ES-I3 (cell line): ENCODE results near the gene BEST1.

Experiments
- H3K36me3 ChIP-seq: 2 replicates; pipeline ENCODE4 v1.6.1; 2013; ENCODE audit warnings: mild to moderate bottlenecking, low read length, control low read depth, moderate library complexity; ENCODE audit not compliant: insufficient read depth
- H3K4me1 ChIP-seq: 2 replicates; pipeline ENCODE4 v1.6.1; 2013; ENCODE audit warnings: mild to moderate bottlenecking, control low read depth, low read length; ENCODE audit not compliant: insufficient read depth
- H3K9ac ChIP-seq: 2 replicates; pipeline ENCODE4 v1.6.1; 2013; ENCODE audit warnings: low read depth, mild to moderate bottlenecking, low read length, moderate library complexity
- H3K9me3 ChIP-seq: 2 replicates; pipeline ENCODE4 v1.6.1; 2013; ENCODE audit warnings: mild to moderate bottlenecking, low read length, moderate library complexity; ENCODE audit not compliant: control insufficient read depth, insufficient read depth

Gene BEST1

DNA sequence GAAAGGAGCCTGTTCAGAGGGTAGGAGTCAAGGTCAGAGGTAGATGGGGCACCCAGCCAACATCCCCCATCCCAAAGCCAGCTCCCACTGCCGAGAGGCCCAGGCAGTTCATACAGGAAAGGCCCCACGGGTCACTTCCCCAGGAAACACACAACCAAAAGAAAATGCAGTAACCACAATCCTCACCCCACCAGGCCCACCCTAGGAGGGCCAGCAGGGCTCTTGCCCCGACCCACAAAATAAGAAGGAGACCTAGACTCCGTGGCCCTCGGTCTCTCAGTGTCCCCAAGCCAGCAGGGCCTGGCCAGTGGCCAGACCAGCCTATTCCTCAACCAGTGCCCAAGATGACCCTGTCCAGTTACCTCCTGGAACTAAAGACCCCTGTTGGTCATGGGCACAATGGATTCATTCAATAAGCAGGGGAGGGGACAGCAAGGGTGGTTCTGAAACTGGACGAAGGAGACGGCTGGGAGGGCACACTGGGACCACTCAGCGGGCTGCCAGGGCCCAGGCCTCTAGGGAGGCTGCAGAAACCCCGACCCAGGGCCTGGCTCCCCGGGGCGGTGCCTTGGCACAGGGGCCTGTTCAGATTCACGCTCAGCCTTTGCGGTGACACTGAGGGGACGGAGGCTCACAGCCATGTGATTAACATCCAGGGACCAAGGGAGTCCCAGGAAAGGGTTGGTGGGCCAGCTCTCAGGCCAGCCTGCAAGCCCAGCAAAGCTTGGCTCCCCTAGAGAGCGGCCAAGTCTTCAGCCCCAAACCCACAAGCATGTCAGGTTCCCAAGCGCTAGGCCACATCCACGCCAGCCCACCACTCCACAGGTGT is 38.2 kb upstream of the BEST1 start:
- no peak overlapping the region for H3K9ac ChIP-seq
- no peaks in the 10 kb centered on the region for H3K9me3 ChIP-seq
- H3K36me3 ChIP-seq: no peaks in the 10 kb centered on the region
- H3K4me1 ChIP-seq: peaks cover 20% of the 10 kb centered on the region; the same call in 1 of the 2 replicates

DNA sequence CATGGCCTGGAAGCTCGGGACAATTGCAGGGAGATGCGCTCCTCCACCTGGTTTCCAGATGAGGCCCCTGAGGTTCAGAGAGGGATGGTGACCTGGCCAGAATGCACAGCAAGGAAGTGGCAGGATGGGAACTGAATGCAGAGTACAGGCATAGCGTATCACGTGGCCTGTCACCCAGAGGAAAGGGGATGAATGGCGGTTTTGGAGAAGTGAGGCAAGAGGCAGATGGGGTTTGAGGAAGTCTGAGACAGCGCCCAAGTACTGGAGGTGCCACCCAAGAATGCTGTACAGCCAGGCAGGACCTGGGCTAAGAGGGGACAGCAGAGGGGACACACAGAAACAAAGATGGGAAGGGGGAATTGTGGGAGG is 37.6 kb upstream of the BEST1 start:
- H3K9me3 ChIP-seq: no peaks in the 10 kb centered on the region
- peaks cover 20% of the 10 kb centered on the region; the same call in 1 of the 2 replicates for H3K4me1 ChIP-seq
- no peak overlapping the region for H3K9ac ChIP-seq

DNA sequence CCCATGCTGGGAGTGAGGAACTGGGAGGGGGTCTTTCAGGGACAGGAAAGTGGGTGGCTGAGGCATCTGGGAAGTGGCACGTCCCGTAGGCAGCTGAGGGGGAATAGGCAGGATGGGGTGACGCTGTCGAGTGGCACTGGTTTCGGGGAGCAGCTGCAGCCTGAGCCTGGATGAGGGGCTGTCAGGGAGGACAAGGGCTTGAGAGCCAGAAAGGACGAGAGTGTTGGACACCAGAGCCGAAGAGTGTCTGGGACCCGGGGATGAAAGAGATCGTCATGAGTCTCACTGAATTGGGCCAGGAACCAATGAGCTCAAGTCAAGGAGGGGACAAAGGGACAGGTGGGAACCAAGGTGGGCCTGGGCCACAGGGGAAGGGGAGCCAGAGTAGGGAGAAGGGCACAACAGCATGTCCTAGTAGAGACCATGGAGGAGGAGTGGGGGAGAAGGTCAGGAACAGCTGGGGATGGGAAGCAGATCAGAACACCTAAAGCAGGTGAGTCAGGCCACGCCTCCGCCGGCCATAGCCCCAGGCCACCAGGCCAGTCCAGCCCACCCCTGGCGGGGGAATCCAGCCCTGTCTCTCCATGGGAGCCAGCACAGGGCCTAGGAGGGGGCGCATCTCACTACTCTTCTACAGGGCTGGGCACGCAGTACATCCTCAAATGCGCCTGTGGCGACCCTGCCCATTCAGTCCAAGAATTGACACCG is 37.0 kb upstream of the BEST1 start:
- H3K9ac ChIP-seq: no peak overlapping the region
- no peaks in the 10 kb centered on the region for H3K9me3 ChIP-seq

More for the DNA sequence above, 37.6 kb upstream of the BEST1 start:
- H3K36me3 ChIP-seq: no peaks in the 10 kb centered on the region

DNA sequence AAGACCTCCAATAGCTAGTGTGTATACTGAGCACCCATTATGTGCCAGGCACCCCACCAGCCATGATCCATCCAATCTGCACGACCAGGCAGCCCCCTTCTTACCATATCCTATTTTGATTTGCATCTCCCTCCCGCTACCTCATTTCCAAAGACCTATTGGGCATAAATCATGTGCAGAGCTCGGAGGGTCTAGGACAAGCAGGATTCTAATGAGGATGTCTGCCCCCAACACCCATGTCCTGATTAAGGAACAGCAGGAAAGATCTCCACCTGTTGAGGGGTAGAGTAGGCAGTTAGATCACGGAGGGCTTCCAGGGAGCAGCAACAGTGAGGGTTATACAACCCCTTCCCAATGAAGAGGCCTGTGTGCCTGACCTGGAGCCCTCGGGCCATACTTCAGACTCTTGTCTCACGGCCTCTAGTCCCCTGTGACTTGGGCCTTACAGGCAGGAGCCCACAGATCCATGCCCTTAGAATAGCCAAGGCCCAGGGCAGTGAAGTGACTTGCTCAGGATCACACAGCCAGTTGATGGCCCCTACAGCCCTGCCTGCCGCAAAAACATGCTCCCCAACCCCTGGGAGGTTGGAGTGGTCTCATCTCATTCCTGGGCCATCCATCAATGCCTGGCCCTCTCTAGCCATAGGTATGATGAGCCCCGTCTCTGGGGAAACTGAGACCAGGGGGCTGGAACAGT is 36.3 kb upstream of the BEST1 start:
- no peaks in the 10 kb centered on the region for H3K9me3 ChIP-seq
- no peaks in the 10 kb centered on the region for H3K36me3 ChIP-seq
- no peak overlapping the region for H3K9ac ChIP-seq
- peaks cover 19% of the 10 kb centered on the region for H3K4me1 ChIP-seq

More for the DNA sequence above, 37.0 kb upstream of the BEST1 start:
- Histone ChIP-seq H3K4me1 (peaks cover 24% of the 10 kb centered on the region), H3K36me3 (no peaks in the 10 kb centered on the region)

DNA sequence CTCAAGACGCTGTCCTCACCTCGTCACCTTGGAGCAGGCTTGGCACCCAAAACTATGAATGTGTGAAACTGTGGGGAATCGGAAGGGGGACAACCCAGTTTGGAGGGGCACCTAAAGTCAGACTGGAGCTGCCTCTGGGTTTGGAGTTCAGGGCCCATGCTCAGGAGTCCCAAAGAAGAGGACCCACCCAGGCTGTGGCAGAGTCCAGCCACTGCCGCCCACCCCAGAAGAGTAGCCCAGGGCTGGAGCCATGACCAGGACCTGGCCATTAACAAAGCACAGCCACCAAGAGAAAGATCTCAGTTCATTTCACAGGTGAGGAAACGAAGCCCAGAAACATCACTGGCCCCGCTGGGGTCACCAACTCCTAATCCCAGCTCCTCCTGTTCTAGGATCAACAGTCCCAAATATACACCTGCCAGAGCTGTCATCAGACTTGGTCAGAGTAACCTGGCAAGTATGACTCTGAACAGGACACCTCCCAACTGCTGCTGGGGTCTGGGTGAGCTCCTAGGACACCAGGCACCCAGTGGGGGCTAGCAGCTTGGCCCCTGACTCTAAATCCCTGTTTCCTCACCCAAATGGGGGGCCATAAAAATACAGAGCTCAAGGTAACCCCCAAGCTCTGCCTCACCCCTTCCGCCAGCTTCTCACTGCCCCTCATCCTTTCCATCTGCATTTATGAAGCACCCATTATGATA is 35.5 kb upstream of the BEST1 start:
- H3K4me1 ChIP-seq: peaks cover 13% of the 10 kb centered on the region
- no peaks in the 10 kb centered on the region for H3K36me3 ChIP-seq
- no peaks in the 10 kb centered on the region for H3K9me3 ChIP-seq
- no peak overlapping the region for H3K9ac ChIP-seq

DNA sequence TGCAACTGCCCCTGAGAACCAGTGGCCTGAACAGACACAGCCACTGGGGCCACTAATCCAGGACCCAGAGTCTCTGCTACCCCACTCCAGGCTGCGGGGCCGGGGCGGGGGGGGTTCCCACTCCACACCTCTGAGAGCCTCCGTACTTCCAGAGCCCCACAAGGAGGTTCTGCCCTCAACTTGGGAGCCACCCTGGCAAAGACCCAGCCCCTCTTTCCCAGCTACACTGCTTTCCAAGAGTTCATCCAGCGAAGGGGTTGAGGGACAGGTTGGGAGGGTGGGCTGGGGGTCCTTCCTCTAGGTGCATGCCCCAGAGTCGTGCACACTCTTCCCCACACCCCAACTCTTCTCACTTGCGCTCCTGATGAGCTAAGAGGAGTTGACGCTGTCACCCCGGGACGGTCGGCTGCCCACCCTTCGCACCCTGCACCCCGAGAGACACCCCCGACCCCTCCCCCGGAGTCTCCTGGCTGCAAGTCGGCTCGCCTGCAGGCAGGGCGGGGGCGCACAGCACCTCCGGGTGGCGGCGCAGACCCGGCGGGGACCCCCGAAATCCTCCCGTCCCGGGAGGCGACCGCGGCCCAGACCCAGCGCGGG is 33.3 kb upstream of the BEST1 start:
- Histone ChIP-seq H3K9me3 (no peaks in the 10 kb centered on the region), H3K9ac (peak overlapping the region; percentile 75), H3K4me1 (peaks cover 13% of the 10 kb centered on the region), H3K36me3 (no peaks in the 10 kb centered on the region)

DNA sequence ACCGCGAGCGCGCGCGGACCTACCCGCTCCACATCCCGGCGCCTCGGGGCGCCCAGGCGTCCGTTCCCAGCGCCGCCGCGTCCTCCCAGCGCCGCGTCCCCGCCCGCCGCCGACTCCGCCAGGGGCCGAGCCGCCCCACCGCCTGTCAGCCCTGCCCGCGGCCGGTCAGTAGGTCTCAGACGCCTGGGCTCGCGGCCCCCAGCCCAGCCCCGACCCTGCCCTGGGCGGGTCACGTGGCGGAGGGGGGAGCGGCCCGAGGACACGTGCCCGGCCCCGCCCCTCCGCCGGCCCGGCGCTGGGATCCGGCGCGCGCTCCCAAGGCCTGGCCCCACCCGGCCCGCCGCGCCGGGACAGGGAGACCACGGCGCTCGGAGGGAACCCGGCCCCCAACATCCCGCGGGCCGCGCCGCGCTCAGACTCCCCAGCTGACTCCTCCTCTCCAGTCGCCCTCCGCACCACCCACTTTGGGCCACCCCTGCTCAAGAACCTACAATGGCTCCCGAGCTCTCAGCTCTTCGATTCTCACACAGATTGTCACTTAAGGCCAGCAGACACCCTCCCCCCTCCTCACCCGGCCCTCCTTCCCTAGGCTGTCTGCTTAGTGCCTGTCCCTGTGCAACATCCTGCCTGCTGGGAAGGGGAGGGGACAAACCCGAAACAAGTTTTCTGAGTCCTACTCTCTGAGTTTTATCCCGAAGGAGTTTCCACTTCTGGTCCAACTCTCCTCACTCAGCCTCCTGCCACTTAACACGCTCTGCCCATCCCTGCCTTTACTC is 32.6 kb upstream of the BEST1 start, which contains the start of gene RAB3IL1:
RAB3IL1 (minus strand) TSS at position 233 of the 776 bp plus-strand sequence; CDS start at position 34, 199 bp downstream.
- H3K36me3 ChIP-seq: no peaks in the 10 kb centered on the region
- H3K9me3 ChIP-seq: no peaks in the 10 kb centered on the region
- H3K4me1 ChIP-seq: peaks cover 16% of the 10 kb centered on the region
- peak within 1 kb of the TSS; percentile 75 for H3K9ac ChIP-seq

DNA sequence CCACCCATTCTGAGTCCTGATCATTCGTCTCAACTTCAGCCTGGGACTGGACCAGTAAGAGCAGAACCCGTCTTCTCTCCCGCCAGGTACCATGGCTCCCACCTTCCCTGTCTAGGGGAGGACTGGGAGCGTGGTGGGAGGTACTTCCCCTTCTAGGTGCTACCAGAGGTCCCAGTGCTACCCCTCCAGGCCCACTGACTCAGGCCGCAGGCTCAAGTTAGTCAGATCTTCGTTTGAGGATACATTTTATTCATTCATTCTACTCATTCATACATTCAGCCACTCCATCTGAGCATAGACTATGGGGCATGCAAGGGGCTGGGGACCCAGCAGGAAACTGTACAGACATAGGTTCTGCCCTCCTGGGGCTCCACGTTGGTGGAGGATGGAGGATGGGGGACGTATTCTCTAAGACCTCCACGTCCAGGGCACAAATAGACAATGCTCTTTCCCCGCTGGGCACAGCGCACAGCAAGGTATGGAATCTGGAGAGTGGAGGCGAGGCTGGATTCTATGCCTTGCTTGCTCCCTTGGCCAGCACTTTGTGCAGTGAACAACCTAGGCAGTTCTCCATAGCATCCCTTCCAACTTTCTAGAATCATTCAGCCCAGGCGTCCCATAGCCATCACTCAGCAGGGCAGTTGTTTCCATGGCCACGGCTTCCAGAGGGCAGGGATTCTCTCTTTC is 31.8 kb upstream of the BEST1 start:
- Histone ChIP-seq H3K36me3 (no peaks in the 10 kb centered on the region), H3K4me1 (peaks cover 19% of the 10 kb centered on the region), H3K9me3 (no peaks in the 10 kb centered on the region), H3K9ac (no peak overlapping the region)

DNA sequence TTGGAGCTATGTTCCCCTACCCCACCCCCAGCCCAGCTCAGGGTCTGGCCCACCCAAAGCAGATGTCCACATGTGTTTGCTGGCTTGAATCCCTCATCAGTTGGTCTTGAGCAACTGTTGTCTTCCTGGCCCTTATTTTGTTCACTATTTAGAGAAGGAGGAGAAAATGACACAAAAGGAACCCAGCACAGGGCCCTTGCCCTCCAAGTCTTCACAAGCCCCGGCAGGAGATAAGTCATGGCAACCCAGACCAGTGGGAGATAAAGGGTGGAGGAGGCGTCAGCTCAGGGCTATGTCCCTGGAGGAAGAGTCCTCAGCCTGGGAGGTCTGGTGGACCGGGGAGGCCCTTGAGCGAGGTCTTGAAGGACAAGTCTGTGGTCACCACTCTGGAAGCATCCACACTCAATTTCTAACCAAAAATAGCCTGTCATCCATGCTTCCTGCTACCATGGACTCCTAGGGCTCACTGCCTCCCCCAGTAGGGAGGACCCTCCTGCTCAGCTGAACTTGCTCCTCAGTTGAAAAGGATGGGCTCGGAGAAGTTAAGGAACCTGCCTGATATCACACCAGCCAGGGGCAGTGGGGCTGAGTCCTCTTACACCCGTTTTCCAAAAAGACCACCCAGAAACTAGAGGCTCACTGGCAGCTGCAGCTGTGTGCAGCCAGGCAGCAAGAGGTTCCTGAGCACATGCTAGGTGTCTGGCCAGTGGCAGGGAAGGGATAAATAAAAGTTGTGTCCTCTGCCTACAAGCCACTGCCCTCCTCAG is 31.0 kb upstream of the BEST1 start:
- Histone ChIP-seq H3K9me3 (no peaks in the 10 kb centered on the region), H3K4me1 (peaks cover 26% of the 10 kb centered on the region), H3K36me3 (no peaks in the 10 kb centered on the region), H3K9ac (no peak overlapping the region)

DNA sequence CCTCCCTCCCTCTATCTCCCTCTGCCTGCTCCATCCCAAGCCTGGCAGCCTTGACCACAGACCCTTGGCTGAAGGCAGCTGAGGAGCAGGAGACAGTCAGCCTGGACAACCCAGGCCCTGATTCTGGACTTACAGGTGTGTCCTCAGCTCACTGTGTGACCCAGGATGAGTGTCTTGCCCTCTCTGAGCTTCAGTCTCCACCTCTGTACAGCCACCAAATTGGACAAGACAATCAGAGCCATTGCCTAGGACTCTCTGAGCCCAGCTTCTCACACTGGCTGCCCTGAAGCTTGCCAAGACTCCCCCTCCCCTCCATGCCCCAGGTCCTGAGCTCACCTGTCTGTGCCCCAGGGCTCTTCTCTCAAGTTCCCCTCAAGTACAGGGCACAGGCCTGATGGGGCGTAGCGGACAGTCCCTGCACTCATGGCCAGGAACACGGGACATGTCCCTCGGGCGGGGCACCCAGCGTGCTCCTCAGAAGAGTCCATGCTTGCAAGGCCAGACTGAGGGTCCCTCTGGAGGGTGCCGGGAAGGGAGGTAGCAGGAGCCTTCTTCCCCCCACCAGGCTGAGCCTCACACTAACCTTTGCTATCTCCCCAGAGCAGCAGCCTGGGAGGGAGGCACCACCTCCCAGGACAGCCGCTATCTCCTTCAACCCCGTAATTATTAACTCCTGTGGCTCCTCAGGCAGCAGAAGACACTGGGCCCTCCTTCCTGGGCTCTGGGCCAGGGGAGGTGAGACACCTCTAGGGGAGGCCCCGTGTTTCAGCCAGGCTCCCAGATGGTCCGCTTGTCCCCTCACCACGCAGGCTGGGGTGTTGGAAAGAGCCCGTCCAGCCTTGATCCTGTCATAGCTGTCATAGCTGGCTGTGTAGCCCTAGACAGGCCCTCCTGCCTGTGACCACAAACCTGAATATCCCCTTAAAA is 30.2 kb upstream of the BEST1 start:
- H3K36me3 ChIP-seq: no peaks in the 10 kb centered on the region
- H3K9me3 ChIP-seq: no peaks in the 10 kb centered on the region
- H3K4me1 ChIP-seq: peaks cover 27% of the 10 kb centered on the region
- no peak overlapping the region for H3K9ac ChIP-seq

DNA sequence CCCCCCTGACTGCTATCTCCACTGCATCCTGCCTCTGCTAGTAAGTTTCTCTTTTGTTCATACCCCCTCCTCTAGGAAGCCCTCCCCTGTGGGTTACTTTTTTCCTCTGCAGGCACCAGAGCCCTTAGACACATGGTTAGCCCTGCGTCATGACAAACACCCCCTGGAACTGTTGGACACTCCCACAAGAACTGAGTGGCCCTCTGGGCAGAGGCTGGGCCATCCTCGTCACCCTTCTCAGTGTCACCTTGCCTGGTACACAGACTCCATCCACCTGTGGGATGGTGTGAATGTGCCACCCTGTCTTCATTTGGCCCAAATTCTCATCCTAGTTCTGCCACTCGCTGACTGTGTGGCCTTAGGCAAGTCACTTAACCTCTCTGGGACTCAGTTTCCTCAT is 28.7 kb upstream of the BEST1 start:
- Histone ChIP-seq H3K9ac (no peak overlapping the region), H3K36me3 (no peaks in the 10 kb centered on the region), H3K4me1 (peaks cover 25% of the 10 kb centered on the region), H3K9me3 (no peaks in the 10 kb centered on the region)
